ENCODE data around the gene TXNDC11.
"Not testable (repeated sequence)": the region's sequence is repeated elsewhere in the genome, so short reads cannot be mapped to it uniquely, and the experiment has no call there.

The TXNDC11 gene, protein sequence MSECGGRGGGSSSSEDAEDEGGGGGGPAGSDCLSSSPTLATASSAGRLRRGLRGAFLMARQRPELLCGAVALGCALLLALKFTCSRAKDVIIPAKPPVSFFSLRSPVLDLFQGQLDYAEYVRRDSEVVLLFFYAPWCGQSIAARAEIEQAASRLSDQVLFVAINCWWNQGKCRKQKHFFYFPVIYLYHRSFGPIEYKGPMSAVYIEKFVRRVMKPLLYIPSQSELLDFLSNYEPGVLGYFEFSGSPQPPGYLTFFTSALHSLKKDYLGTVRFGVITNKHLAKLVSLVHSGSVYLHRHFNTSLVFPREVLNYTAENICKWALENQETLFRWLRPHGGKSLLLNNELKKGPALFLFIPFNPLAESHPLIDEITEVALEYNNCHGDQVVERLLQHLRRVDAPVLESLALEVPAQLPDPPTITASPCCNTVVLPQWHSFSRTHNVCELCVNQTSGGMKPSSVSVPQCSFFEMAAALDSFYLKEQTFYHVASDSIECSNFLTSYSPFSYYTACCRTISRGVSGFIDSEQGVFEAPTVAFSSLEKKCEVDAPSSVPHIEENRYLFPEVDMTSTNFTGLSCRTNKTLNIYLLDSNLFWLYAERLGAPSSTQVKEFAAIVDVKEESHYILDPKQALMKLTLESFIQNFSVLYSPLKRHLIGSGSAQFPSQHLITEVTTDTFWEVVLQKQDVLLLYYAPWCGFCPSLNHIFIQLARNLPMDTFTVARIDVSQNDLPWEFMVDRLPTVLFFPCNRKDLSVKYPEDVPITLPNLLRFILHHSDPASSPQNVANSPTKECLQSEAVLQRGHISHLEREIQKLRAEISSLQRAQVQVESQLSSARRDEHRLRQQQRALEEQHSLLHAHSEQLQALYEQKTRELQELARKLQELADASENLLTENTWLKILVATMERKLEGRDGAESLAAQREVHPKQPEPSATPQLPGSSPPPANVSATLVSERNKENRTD

DNA sequence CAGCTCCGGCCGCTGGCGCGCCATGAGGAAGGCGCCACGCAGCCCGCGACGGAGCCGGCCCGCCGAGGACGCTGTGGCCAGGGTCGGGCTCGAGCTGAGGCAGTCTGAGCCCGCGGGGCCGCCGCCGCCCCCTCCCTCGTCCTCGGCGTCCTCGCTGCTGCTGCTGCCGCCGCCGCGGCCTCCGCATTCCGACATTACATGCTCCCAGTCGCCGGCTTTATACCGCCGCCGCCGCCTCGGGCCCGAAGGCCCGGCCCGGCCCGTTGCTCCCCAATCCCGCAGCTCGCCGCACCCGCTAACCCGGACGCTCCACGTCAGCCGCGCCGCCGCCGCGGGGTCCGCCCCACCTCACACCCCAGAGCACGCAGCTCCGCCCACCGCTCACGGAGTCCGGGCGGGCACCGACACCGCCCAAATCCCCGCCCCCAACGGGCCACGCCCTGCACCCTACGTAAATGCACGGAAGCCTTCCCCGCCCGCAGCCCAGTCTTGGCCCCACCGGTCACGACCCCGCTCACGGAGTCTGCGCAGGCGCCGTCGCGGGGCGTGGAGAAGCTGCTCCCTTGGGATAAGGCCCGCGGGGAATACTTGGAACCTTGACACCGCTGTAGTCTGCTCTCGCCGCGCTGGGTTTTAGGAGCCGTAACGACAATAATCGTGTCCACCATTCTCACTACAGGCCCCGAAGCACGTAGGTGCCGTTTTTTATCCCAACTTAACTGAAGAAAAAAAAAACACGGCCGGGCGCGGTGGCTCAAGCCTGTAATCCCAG lies at the start of gene TXNDC11:
TSS of gene TXNDC11 (minus strand) at position 322 of the 772 bp plus-strand sequence. CDS start at position 195, 127 bp downstream.
- DNase-seq: peak; percentile 97

DNA sequence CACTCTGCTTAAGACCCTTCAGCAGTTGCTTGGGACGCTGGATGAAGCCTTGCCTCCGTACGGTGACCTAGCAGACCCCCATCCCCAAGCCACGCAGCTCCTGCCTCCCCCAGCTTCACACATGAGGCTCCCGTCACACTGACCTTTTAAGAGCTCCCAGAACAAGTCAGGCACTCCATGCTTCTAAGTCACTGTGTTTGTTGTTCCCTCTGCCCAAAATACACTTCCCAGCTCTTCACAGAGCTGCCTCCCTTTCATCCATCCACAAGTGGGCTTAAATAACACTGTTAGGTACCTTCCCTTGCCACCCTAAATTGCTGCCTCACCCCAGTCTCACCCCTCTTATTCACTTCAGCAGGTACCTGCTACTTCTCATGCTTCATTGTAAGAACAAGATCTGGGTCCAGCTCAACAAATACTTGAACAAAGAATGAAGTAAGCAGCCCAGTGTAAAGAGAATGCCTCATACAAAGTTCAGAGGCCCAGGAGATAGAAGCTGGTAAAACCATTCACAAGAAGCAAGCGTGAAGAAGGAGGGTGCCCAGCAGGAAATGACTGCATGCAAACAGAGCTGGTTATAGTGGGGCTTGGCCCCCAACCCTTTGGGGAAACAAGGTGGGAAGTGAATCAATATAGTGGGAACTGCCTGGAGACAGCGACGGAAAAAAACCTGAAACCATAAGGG lies 48.6 kb upstream of the TXNDC11 start:
- no peak for DNase-seq

DNA sequence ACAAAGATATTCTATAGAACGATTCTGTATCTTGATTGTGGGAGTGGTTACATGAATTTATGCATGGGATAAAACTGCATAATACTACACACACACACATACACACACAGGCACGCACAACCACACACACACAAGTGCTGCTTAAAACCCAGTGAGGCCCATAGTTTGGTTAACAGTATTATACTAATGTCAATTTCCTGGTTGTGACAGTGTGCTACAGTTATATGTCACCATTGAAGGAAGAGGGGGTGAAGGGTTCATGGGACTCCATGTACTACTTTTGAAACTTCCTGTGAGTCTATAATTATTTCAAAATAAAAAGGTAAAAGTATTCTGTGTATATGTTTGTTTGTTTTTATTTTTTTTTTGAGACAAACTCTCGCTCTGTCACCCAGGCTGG lies 46.3 kb upstream of the TXNDC11 start:
- DNase-seq: no peak

DNA sequence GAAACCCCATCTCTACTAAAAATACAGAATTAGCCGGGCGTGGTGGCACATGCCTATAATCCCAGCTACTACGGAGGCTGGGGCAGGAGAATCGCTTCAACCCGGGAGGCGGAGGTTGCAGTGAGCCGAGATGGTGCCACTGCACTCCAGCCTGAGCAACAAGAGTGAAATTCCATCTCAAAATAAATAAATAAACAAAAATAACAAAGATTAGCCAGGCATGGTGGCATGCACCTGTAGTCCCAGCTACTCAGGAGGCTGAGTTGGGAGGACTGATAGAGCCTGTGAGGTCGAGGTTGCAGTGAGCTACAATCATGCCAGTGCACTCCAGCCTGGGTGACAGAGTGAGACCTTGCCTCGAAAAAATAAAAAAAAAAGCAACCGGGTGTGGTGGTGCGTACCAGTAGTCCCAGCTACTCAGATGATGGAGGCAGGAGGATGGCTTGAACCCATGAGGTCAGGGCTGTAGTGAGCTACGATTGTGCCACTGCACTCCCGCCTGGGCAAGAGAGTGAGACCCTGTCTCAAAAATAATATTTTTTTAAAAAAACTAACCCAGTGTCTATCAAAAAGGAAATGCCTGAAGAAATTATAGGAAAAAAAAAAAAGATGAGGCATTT lies 42.4 kb upstream of the TXNDC11 start:
- not testable (repeated sequence) for DNase-seq

DNA sequence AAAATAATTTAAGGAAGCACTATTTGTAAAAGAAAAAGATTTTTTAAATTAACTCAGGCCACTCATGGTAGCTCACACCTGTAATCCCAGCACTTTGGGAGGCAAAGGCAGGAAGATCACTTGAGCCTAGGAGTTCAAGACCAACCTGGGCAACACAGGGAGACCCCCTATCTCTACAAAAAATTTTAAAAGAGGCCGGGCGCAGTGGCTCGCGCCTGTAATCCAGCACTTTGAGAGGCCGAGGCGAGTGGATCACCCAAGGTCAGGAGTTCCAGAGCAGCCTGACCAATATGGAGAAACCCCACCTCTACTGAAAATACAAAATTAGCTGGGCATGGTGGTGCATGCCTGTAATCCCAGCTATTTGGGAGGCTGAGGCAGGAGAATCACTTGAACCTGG lies 41.7 kb upstream of the TXNDC11 start:
- not testable (repeated sequence) for DNase-seq

DNA sequence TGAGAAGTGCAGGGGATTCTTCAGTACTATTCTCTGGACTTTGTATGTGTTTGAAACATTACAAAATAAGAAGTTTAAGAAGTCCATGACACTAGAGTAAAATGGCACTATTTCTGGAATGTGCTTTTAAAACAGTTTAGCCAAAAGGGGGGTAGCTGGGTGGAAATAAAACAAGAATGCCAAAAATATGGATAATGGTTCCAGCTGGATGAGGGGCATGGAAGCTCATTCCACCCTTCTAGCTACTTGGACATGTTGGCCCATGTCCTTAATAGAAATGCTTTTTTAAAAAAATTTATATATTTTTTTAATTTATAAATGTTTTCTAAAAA lies 41.3 kb upstream of the TXNDC11 start:
- DNase-seq: no peak

DNA sequence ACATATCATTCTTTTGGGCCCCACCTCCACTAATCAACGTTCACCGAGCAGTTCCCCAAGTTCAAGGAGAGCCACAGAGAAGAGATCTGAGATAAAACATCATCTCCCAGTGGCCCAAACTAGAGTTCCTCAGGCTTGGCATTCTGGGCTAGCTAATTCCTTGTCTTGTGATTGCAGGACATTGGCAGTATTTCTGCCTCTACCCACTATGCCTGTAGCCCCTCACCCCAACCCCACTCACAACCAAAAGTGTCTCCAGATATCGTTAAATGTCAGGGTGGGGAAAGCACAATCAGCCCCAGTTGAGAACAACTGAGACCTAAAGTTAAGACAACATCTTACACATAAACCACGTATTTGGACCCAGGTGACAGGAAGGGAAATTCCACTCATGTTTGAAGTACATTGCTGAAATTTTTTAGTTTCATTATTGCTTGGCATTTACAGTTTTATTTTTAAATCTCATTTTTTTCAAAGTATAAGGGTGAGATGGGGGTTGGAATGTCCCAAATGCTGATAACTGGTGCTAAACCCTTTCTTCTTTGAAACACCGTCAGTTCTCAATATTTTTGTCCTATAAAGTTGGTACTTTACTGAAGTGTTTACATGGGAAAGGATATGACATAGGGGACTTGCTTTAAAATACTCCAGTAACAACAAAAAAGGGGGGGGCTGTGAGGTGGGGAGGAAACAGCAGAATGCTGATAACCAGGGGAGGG lies 40.8 kb upstream of the TXNDC11 start:
- DNase-seq: no peak

DNA sequence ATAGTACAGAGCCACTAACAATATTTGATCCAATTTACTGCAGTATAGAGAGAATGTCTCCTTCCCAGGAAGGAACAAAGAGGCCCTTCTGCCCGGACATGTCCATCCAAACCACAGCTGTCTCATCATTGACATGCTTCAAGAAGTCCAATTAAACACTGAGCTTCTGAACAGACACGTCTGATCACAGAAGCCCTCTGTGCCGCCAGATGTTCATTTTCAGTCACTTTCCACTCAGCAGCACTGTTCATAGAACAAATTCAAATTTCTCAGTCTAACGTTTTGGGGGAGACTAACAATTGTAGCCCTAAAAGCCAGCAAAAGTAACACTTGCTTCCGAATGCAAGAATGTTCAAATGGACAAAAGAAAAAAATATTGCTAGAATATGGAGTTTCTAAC lies 39.1 kb upstream of the TXNDC11 start:
- no peak for DNase-seq

DNA sequence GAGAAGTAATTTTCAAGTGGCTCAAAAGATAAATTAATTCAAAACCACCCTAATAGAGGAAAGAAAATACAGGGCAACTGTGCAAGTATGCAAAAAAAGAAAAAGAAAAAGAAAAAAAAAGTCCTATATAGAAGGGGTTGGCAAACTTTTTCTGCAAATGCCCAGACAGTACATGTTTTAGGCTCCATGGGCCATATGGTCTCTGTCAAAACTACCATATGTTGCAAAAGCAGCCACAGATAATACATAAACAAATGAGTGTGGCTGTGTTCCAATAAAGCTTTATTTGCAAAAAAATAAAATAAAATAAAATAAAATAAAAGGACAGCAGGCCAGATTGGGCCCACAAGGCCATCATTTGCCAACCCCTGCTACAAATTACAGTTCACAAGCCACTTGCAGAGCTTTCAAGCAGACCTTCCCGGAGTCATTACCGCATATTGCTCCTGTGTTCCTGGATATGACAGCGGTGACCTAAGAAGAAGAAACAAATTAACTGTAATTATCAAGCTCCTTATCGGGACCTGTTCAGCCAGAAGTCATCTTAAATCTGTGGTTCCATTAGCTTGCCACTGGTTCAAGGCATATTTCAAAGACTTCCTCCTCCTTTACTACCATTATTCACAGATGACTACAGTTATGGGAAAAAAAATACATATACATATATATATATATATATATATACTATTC lies 38.5 kb upstream of the TXNDC11 start:
- no peak for DNase-seq

DNA sequence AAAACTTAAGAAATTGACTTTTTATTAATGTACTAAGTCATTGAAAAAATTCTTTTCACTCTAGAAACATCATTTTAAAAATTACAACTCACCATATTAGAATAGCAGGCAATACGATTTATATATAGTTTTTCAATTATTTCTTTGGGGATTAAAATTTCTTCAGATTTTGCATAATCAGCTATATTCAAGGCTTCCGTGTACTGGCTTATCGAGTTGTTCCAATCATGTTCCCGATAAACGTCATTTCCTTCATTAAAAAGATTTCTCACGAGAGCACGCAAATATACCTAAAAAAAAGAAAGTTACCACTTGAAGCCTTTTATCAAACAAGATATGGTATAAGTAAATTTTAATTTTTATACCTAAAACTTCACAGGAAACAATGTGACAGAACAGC lies 36.4 kb upstream of the TXNDC11 start:
- DNase-seq: no peak

DNA sequence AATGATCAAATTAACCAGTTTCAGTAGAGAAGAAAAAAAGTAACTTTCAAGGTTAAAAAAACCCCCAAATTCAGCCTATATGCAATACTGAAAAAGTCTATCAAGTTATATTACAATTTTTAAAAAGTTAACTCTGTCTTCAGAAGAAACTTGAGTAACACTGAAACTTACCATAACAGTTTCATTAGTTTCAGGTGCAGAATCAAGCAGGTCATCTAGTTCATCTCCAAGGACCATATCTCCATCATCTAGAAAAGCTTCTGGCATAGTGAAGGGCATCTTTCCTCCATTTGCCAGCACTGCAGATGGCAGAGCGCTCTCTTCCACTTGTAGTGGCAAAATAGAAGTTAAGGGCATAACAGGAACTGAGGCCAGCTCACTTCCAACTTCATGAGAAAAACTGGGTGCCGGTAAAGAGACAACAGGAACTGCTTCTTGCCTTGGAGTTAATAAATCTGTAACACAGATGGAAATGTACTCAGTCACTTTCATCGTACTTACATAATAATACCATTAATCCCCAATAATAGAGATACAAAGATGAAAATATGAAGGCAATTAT lies 31.5 kb upstream of the TXNDC11 start:
- DNase-seq: no peak

DNA sequence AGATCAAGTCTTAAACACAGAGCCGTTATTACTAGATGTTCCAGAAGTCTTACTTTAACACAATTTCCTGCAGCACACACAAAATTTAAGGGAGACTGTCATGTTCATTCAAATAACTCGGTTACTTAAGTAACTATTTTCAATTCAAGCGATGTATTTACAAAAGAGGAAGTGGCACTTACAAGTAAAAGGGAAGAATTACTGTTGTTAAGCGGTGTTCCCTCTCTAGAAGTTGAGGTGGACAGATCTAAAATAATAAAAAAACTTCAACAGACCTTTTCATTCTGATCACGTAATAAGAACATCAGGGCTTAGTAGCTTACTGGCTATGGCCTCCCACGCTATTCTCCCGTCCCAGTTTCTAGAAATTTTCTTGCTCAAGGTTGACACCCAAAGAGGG lies 26.2 kb upstream of the TXNDC11 start:
- DNase-seq: no peak

DNA sequence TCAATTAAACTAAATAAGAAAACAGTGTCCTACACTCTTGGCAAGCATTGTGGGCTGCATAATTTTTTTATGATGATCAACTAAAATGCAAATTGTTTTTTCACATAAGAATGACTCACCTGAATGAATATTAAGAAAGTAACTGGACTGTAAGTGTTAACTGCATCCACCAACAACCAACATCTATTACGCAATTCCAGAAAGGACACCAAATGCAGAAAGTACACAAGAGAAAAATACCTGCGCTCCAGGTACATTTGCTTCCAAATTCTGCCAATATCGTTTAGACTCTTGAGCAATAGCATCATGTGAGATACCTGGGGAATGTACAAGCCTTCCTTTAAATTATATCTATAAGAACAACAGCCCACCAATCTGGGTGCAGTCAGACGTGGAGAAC lies 19.8 kb upstream of the TXNDC11 start:
- DNase-seq: no peak

DNA sequence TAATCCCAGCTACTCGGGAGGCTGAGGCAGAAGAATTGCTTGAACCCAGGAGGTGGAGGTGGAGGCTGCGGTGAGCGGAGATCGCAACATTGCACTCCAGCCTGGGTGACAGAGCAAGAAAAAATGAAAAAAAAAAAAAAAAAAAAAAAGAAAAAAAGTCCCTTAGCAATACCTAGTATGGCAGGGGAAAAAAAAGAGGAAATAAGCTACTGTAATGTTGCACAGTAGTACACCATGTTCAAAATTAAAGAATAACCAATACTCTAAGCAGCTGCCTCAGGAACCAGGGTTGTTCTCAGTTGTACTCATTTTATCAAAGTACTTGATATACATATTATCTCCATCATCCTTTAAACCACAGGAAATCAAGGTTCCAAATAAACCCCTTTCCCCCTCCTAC lies 17.3 kb upstream of the TXNDC11 start:
- no peak for DNase-seq

DNA sequence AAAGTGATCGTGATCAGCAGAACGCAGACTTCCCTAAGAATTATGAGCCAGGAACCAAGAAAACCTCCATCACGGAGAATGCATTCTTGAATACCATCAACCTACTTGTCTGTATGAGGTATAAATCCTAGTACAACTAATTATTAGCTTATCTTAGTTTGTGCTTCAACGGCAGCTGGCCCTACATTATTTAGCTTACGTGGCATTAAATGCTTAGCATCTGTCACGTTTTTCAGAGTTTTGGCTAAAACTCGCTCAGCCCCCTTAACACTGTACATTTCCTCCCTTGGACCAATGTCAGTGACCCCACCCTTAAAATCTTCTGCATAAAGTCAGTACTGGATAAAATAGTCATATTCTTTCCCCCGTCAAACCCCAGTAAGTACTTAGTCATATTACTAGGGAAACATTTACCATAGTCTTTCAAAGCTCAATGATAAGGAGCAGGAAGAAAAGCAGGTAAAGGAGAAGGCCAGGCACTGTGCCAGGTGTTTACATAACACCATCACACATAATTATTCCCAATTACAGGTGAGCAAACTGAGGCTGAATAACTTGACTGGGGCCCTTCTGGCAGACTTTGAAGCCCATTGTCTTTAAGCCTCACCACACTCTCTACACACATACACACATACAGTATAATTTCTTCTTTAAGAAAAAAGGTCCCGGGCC lies 16.6 kb upstream of the TXNDC11 start:
- no peak for DNase-seq

DNA sequence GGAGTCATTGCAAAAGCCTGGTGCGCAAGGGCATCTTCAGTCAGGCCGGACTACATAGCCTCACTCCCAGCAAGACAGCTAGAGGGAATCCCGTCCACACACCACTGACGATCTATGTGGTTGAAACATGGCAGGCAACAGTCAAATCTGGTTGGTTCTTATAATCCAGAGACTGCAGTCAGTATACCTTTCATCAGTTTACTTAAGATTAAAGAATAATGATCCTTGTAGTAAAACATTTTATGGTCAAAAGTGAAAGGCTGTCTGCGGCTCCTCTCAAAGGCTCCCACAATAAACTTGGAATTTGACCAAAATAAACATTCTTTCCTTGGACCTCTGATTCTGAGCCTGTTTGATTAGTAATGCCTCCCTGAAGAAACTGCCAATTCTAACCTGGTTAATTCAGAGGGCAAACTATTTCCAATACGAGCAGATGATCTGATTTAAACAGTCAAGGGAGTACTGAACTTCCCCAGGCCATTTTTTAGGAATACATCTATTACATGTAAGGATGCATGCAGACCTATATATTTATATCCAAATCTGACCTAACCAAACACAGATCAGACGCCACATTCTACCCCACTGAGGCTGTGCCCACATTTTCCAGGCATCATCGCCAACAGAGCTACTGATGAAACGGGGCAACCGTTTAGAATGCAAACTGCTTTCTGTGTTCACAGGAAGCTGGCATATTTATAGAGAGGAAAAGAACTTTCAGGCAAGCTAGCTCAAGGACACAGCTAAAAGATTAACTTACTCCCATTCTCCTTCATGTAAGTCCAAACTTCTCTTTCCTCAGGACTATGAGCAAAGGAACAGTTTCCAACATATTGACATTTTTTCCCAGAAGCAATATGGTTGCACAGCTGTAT lies 15.3 kb upstream of the TXNDC11 start:
- no peak for DNase-seq

DNA sequence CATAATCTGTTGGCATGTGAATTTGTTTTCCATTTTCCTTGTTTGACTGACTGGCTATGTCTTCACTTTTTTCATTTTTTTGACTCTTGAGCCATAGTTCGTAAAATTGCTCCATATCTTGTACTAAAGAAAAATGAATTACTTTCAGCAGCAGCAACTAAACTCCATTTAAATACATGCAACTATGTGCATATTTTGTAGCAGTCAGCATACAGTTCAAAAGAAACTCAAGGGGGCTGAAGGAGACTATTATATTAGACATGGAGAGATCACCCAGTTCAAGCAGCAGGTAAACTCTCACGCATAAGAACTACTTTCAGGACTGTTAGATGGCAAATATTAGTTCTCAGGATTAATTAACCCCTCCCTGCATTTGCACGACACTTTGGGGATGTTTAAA lies 13.6 kb upstream of the TXNDC11 start:
- DNase-seq: no peak

DNA sequence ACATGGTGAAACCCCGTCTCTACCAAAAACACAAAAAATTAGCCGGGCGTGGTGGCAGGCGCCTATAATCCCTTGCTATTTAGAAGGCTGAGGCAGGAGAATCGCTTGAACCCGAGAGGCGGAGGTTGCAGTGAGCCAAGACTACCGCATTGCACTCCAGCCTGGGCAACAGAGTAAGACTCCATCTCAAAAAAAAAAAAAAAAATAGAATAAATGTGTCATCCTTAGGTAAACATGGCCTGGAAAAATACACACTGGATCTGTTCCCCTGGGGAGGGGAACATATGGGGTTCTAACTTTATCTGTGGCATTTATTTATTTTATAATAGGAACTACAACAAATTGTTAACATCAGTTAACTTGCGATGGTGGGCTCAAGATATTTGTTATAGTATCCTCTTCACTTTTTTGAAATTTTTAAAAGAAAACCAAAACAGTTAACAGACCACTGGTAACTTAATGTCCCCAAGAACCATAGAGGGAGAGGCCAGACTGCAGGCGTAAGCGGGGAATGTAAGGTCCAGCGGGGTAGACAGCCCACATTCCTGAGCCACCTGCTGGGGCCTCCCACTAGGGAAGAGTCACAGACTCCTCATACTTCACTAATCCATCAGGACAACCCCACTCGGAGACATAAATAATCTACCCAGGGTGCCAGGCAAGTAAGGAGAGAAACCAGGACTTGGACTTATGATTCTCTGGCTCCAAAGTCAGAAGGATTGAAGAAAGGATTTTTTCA lies 12.5 kb upstream of the TXNDC11 start:
- no peak for DNase-seq

Measured in GOT3 (cell line).